Breast epithelium (tissue), 3 donors: ENCODE results near the gene HBG2.

ENCODE experiments used
- CTCF ChIP-seq, 3 donors: fragments of 450-650 bp; IDR thresholded peaks; one replicate each; pipeline ENCODE4 v1.5.1; 2016 to 2017; ENCODE audit warnings: antibody characterized with exemption in 3 of 3, mild to moderate bottlenecking in 3 of 3, moderate library complexity in 3 of 3
- POLR2A ChIP-seq: fragments of 450-650 bp; IDR thresholded peaks from one replicate; pipeline ENCODE4 v1.6.1; 2016; ENCODE audit warnings: antibody characterized with exemption, mild to moderate bottlenecking, moderate library complexity
- POLR2AphosphoS5 ChIP-seq, 3 donors: sonication (generic); formaldehyde crosslinking; IDR thresholded peaks; one replicate each; pipeline ENCODE4 v1.6.1; 2017; ENCODE audit warnings: antibody characterized with exemption in 3 of 3

- TF ChIP-seq POLR2A: no peak
- TF ChIP-seq CTCF (IDR thresholded peaks at IDR 0.05): no peak
- TF ChIP-seq POLR2AphosphoS5 (IDR thresholded peaks at IDR 0.05): no peak
These were observed 34.4 kb upstream of the HBG2 start for GRCh38 chr11:5288906-5289550.
